Fibroblast of lung (primary cell): ENCODE data around the gene MAPKBP1.
A peak's percentile ranks its signal among the peaks of the same experiment; 100 is the strongest.

Experiments used
- EZH2 ChIP-seq: IDR thresholded peaks from 2 replicates; pipeline ENCODE4 v1.5.1; 2012; ENCODE audit warnings: low read length, control low read depth, mild to moderate bottlenecking; ENCODE audit errors: missing control alignments
- TF ChIP-seq, protein P1 (sequence below), 2 donors: IDR thresholded peaks in 1 of 2; conservative IDR thresholded peaks in 1 of 2; 1 replicate in 1 of 2; 2 replicates in 1 of 2; pipeline ENCODE4 v1.5.1; 2011 to 2012; ENCODE audit warnings: low read length in 2 of 2, control low read depth in 1 of 2, inconsistent platforms in 1 of 2, low read depth in 1 of 2, mild to moderate bottlenecking in 1 of 2

DNA sequence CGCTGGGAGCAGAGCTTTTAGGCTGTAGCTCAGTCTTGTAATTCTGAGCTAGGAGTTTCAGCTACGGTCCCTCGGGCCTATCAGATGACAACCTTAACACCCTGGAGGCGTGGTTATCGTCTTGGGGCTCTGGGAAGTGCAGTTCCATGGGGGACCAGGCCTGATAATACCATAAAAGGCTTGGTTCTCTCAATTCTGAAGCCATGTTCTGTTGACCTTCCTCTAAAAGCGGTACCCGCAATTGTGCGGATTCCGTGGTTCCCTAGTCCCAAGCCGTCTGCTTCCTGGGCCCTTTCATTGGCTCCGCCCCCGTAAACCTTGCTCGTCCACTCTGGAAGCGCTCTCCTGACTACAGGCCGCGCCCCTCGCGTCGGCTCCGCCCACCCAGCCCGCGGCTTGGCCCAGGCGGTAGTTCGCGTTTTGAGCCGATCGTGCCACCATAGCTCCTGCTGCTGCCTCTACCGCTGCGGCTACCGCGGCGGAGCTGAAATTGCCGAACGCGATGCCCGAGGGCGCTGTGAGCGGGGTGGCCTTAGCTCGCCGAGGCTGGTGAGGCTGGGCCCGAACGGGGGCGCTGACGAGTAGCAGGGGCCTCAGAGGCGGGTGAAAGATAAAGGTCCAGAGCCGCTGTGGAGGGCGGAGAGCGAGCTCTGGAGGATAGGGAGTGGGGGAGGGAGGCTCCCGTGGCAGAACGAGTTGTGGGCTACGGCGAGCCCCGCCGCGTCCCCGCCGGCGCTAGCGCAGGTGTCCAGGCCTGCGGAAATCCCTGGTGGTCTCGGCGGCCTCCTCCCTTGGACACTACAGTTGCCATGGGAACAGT, at the start of gene MAPKBP1:
- TF ChIP-seq, protein P1, sequence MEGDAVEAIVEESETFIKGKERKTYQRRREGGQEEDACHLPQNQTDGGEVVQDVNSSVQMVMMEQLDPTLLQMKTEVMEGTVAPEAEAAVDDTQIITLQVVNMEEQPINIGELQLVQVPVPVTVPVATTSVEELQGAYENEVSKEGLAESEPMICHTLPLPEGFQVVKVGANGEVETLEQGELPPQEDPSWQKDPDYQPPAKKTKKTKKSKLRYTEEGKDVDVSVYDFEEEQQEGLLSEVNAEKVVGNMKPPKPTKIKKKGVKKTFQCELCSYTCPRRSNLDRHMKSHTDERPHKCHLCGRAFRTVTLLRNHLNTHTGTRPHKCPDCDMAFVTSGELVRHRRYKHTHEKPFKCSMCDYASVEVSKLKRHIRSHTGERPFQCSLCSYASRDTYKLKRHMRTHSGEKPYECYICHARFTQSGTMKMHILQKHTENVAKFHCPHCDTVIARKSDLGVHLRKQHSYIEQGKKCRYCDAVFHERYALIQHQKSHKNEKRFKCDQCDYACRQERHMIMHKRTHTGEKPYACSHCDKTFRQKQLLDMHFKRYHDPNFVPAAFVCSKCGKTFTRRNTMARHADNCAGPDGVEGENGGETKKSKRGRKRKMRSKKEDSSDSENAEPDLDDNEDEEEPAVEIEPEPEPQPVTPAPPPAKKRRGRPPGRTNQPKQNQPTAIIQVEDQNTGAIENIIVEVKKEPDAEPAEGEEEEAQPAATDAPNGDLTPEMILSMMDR (conservative IDR thresholded peaks at IDR 0.05 in 1 of 2, IDR thresholded peaks at IDR 0.05 in 1 of 2; ENCODE audit: low read depth in 1 of 2, low read length in 2 of 2), result peak; percentile 64 to 70
- TF ChIP-seq EZH2, result no peak
